Mesothelial cell of epicardium (in vitro differentiated cells): Measurements from ENCODE around the gene ITGB8. TPM values are rescaled to one million over a fixed set of nuclear protein-coding genes. Genes with fewer than 3 reads are reported as not detected.
"Not testable (repeated sequence)": the region's sequence is repeated elsewhere in the genome, so short reads cannot be mapped to it uniquely, and the experiment has no call there.

Source experiments
- DNase-seq, 2 experiments: peaks; one replicate each; pipeline ENCODE4 v3.0.0; 2021; ENCODE audit warnings: low spot score in 2 of 2; ENCODE audit not compliant: unreplicated experiment in 2 of 2
- H3K27ac Mint-ChIP-seq: 2 replicates; pipeline ENCODE4 v1.8.0; 2021; ENCODE audit warnings: mixed read lengths
- H3K27me3 Mint-ChIP-seq: 2 replicates; pipeline ENCODE4 v1.8.0; 2021; ENCODE audit warnings: low read depth, mixed read lengths
- H3K36me3 Mint-ChIP-seq: 2 replicates; pipeline ENCODE4 v1.8.0; 2021; ENCODE audit warnings: mixed read lengths
- H3K4me1 Mint-ChIP-seq: 2 replicates; pipeline ENCODE4 v1.8.0; 2021; ENCODE audit warnings: mixed read lengths
- H3K4me3 Mint-ChIP-seq: 2 replicates; pipeline ENCODE4 v1.8.0; 2021; ENCODE audit warnings: mild to moderate bottlenecking, moderate library complexity, mixed read lengths
- H3K9me3 Mint-ChIP-seq: 2 replicates; pipeline ENCODE4 v1.8.0; 2021; ENCODE audit warnings: mixed read lengths
- total RNA-seq: library from RNA; stranded (reverse); gene quantifications from 3 replicates; pipeline ENCODE4 v1.2.1, GENCODE V29; 2021
- TF ChIP-seq, protein P1 (sequence below): fragments of 200-600 bp; sonication (generic); IDR thresholded peaks from one replicate; pipeline ENCODE4 v1.5.0; 2021; ENCODE audit warnings: antibody characterized with exemption; ENCODE audit not compliant: unreplicated experiment

Gene ITGB8
- total RNA-seq, 1 donor from 2014 or later: 15.6 TPM

DNA sequence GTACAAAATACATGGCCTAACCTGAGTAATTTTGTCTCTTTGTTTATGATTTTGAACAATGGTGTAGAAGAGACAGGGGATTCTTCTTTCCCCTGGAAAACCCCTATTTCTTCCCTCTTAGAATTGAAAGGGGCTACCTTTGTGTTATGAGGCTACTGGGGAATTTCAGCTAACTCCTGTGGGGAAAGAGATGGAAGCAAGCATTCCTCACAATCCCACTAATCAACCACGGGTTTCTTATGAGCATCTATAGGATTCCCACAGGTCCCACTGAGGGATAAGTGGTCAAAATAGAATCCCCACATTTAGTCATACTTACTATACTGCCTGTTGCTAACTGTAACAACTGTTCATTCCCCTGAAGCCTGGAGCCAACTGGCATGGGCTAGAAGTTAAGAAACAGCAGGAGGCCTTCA lies 32.2 kb upstream of the ITGB8 start:
- DNase-seq: no peak
- Mint-ChIP-seq H3K36me3 (no peaks in the 10 kb centered on the region), H3K4me1 (no peaks in the 10 kb centered on the region)

DNA sequence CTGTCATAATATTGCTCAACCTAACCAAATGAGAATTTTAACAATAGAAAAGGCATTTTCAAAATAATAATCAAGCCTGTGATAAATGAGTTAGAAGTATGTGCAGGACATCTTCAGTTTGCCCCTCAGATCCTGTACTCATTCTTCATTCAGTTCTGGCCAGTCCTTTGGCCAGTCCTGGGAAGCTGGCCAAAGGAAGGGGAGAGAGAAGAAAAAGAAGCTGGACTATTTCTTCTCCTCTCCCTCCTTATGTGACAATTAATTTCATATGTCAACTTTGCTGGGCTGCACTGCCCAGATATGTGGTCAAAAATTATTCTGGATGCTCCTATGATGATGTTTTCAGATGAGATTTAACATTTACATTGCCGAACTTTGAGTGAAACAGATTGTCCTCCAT lies 31.6 kb upstream of the ITGB8 start:
- Mint-ChIP-seq H3K9me3 (peaks cover 15% of the 10 kb centered on the region), H3K4me1 (no peaks in the 10 kb centered on the region), H3K4me3 (no peak overlapping the region), H3K27ac (no peak overlapping the region), H3K27me3 (no peaks in the 10 kb centered on the region), H3K36me3 (no peaks in the 10 kb centered on the region)
- TF ChIP-seq, protein P1, sequence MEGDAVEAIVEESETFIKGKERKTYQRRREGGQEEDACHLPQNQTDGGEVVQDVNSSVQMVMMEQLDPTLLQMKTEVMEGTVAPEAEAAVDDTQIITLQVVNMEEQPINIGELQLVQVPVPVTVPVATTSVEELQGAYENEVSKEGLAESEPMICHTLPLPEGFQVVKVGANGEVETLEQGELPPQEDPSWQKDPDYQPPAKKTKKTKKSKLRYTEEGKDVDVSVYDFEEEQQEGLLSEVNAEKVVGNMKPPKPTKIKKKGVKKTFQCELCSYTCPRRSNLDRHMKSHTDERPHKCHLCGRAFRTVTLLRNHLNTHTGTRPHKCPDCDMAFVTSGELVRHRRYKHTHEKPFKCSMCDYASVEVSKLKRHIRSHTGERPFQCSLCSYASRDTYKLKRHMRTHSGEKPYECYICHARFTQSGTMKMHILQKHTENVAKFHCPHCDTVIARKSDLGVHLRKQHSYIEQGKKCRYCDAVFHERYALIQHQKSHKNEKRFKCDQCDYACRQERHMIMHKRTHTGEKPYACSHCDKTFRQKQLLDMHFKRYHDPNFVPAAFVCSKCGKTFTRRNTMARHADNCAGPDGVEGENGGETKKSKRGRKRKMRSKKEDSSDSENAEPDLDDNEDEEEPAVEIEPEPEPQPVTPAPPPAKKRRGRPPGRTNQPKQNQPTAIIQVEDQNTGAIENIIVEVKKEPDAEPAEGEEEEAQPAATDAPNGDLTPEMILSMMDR: no peak
- DNase-seq: no peak

More for the DNA sequence above, 32.2 kb upstream of the ITGB8 start:
- TF ChIP-seq, protein P1: no peak
- H3K4me3 Mint-ChIP-seq: no peak overlapping the region
- H3K27me3 Mint-ChIP-seq: no peaks in the 10 kb centered on the region
- H3K9me3 Mint-ChIP-seq: peaks cover 19% of the 10 kb centered on the region
- no peak overlapping the region for H3K27ac Mint-ChIP-seq

DNA sequence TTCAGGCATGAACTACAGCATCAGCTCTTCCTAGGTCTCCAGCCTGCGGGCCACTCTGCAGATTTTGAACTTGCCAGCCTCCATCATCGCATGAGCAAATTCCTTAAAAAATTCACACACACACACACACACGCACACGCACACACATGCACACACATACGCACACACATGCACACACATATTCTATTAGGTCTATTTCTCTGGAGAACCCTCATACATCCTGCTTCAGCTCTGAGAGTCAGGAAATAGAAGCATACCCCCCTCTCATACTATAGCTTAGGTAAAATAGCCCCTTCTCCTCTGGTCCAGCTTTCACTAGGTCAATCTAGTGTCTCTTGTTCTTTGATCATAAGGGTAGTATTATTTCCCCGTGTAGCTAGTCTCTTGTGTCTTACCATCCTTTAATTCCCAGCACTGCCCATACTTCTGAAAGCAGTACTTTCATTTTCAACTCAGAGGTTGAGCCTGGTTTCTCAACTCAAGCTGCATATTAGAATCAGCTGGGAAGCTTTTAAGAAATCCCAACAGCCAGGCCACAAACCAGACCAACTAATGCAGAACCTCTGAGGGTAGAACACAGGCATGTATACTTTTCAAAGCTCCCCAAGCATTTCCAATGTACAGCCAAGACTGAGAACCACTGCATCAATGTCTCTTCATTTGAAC lies 30.9 kb upstream of the ITGB8 start:
- Mint-ChIP-seq H3K4me3 (no peak overlapping the region), H3K4me1 (no peaks in the 10 kb centered on the region), H3K27me3 (no peaks in the 10 kb centered on the region), H3K27ac (no peak overlapping the region), H3K36me3 (no peaks in the 10 kb centered on the region), H3K9me3 (peaks cover 13% of the 10 kb centered on the region)
- TF ChIP-seq, protein P1: no peak
- no peak for DNase-seq

DNA sequence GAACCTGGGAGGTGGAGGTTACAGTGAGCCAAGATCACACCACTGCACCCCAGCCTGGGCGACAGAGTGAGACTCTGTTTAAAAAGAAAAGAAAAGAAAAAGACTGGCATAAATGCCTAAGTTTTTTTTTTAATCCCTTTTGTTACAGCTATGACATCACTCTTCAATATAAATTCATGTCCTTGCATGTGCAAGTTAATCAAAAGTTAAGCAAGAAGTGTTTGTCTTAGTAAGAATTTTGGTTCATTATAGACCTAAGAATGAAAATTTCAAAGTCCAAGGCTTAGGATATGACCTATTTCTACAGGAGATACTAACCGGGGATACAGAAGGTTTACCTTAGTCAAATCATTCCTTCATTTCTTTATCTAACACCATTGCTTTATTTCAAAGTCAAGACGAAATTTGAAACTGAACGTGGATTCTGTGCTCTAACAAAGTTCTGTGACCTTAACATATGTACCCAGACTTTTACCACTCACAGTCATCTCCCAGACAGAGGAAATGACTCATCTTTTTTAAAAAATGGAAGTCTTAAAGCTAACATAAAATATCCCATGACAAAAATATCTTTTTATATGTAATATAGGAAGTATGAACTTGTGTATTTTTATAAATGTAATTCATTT lies 29.3 kb upstream of the ITGB8 start:
- no peak for DNase-seq
- Mint-ChIP-seq H3K4me3 (no peak overlapping the region), H3K27me3 (no peaks in the 10 kb centered on the region), H3K4me1 (peaks cover 4% of the 10 kb centered on the region), H3K27ac (no peak overlapping the region), H3K9me3 (no peaks in the 10 kb centered on the region), H3K36me3 (no peaks in the 10 kb centered on the region)
- TF ChIP-seq, protein P1: no peak

DNA sequence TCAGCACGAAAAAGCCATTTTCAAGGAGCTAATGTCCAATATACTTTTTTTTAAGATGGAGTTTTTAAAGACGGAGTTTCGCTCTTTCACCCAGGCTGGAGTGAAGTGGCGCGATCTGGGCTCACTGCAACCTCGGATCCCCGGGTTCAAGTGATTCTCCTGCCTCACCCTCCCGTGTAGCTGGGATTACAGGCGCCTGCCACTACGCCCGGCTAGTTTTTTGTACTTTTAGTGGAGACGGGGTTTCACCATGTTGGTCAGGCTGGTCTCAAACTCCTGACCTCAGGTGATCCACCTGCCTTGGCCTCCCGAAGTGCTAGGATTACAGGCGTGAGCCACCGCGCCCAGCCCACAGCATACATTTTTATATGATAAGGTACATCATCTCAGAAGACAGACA lies 28.4 kb upstream of the ITGB8 start:
- not testable (repeated sequence) for H3K27ac Mint-ChIP-seq, H3K4me3 Mint-ChIP-seq, DNase-seq, H3K9me3 Mint-ChIP-seq, H3K27me3 Mint-ChIP-seq, H3K36me3 Mint-ChIP-seq
- peaks cover 12% of the 10 kb centered on the region for H3K4me1 Mint-ChIP-seq

DNA sequence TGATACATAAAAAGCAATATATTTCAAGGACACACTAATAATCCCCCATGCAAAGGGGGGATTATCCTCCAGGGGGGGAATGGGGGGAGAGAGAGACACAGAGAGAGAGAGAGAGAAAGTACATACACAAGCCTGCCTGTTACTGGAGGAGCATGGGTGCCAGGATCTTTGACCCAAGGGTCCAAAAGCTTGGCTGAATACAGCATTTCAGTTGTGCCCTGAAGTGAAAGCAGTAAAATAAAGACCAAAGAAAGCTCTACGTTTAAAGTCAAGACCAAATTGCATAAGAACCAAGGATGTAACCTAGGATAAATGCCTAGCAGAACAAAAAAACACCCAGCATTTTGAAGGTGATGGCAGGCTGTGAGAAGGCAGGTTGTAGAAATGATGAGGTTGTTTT lies 27.8 kb upstream of the ITGB8 start:
- no peak overlapping the region for H3K4me3 Mint-ChIP-seq
- TF ChIP-seq, protein P1: no peak
- H3K27ac Mint-ChIP-seq: no peak overlapping the region
- no peaks in the 10 kb centered on the region for H3K27me3 Mint-ChIP-seq
- no peaks in the 10 kb centered on the region for H3K9me3 Mint-ChIP-seq
- peaks cover 16% of the 10 kb centered on the region for H3K4me1 Mint-ChIP-seq
- no peak for DNase-seq
- no peaks in the 10 kb centered on the region for H3K36me3 Mint-ChIP-seq
